Thyroid gland (tissue), 4 donors: ENCODE data around the gene RAC2. TPM values are rescaled to one million over a fixed set of nuclear protein-coding genes. Genes with fewer than 3 reads are reported as not detected.

Experiments
- DNase-seq, 2 donors: peaks; one replicate each; pipeline ENCODE4 v3.0.0-alpha.2; 2019
- H3K27ac ChIP-seq, 3 donors: fragments of 200-600 bp; sonication (generic); 1 replicate in 2 of 3; 2 replicates in 1 of 3; pipeline ENCODE4 v1.5.1; 2016 to 2019; ENCODE audit warnings: mild to moderate bottlenecking in 1 of 3, moderate library complexity in 1 of 3
- H3K27me3 ChIP-seq: fragments of 200-600 bp; sonication (generic); one replicate; pipeline ENCODE4 v1.5.1; 2019
- H3K36me3 ChIP-seq, 2 donors: fragments of 200-600 bp; sonication (generic); one replicate each; pipeline ENCODE4 v1.5.1; 2016 to 2019
- H3K4me1 ChIP-seq, 2 donors: fragments of 200-600 bp; sonication (generic); one replicate each; pipeline ENCODE4 v1.5.1; 2017 to 2019
- H3K4me3 ChIP-seq, 3 donors: fragments of 200-600 bp; sonication (generic); replicated peaks in 1 of 3; 1 replicate in 2 of 3; 2 replicates in 1 of 3; pipeline ENCODE4 v1.5.1; 2016; ENCODE audit warnings: mild to moderate bottlenecking in 1 of 3
- H3K9me3 ChIP-seq: fragments of 200-600 bp; sonication (generic); one replicate; pipeline ENCODE4 v1.5.1; 2017
- CTCF ChIP-seq, 6 experiments: fragments of 200-600 bp in 3 of 6; fragments of 450-650 bp in 3 of 6; sonication (generic) in 3 of 6; IDR thresholded peaks; one replicate each; pipeline ENCODE4 v1.5.1; 2016 to 2019; ENCODE audit warnings: antibody characterized with exemption in 6 of 6, mild to moderate bottlenecking in 2 of 6, inconsistent platforms in 1 of 6, moderate library complexity in 1 of 6
- POLR2A ChIP-seq, 2 donors: fragments of 450-650 bp; IDR thresholded peaks; one replicate each; pipeline ENCODE4 v1.6.1; 2017; ENCODE audit warnings: antibody characterized with exemption in 2 of 2, mild to moderate bottlenecking in 2 of 2, moderate library complexity in 1 of 2
- WGBS, 2 donors: methylation state at CpG; one replicate each; pipeline ENCODE4 v1.1.5; 2017; 5-methylcytosine and 5-hydroxymethylcytosine counted together
- intact Hi-C: fragments of 100-400 bp; cut with DNase I; formaldehyde crosslinking; loops from one replicate; pipeline ENCODE4 v1.15.1; 2023
- total RNA-seq, 4 donors: library from RNA; depleted of rRNA; stranded (reverse); fragments of >200 nt; gene quantifications; one replicate each; pipeline ENCODE4 v1.2.3, GENCODE V29; 2016

RAC2 gene
- total RNA-seq, 4 donors from 2014 or later, result 3.6 to 6.0 (median 4.6) TPM

- Histone ChIP-seq H3K36me3 (no peaks in the 10 kb centered on the region), H3K4me3 (no peak overlapping the region), H3K4me1 (peaks cover 22 to 40% of the 10 kb centered on the region in 2 donors), H3K9me3 (no peaks in the 10 kb centered on the region), H3K27ac (no peak overlapping the region), H3K27me3 (no peaks in the 10 kb centered on the region)
- 78 to 81% methylated on average over 2 of the region's 2 CpGs for WGBS, 2 donors
- TF ChIP-seq POLR2A (IDR thresholded peaks at IDR 0.05), result no peak
- TF ChIP-seq CTCF (IDR thresholded peaks at IDR 0.05), result no peak
- DNase-seq, result no peak
- intact Hi-C loops, result no loop called here
Observed at GRCh38 chr22:37192204-37192603, 51.9 kb downstream of the RAC2 start.

GRCh38 chr22:37190262-37190780 is 53.7 kb downstream of the RAC2 start:
- Histone ChIP-seq H3K27me3 (no peaks in the 10 kb centered on the region), H3K9me3 (no peaks in the 10 kb centered on the region), H3K27ac (no peak overlapping the region), H3K36me3 (no peaks in the 10 kb centered on the region), H3K4me3 (no peak overlapping the region), H3K4me1 (peaks cover 14 to 34% of the 10 kb centered on the region in 2 donors)
- intact Hi-C loops, result no loop called here
- no peak for DNase-seq
- WGBS, 2 donors, result 48 to 80% methylated on average over 4 of the region's 4 CpGs
- no peak for TF ChIP-seq POLR2A (IDR thresholded peaks at IDR 0.05)

- TF ChIP-seq CTCF (IDR thresholded peaks at IDR 0.05), result no peak
- Histone ChIP-seq H3K4me3 (no peak overlapping the region), H3K9me3 (no peaks in the 10 kb centered on the region), H3K4me1 (peaks cover 14 to 34% of the 10 kb centered on the region in 2 donors), H3K27me3 (no peaks in the 10 kb centered on the region), H3K27ac (peak overlapping the region in 2 of 3 donors; percentile 70 to 88), H3K36me3 (no peaks in the 10 kb centered on the region)
- intact Hi-C loops, result no loop called here
- WGBS, 2 donors, result 72 to 75% methylated on average over 2 of the region's 2 CpGs
- DNase-seq, result no peak
Observed at GRCh38 chr22:37188901-37189466, 55.1 kb downstream of the RAC2 start.

GRCh38 chr22:37187891-37188761 is 55.9 kb downstream of the RAC2 start, which contains the start of gene C1QTNF6:
C1QTNF6 (minus strand) TSS chr22:37188247; CDS start chr22:37188213, 34 bp downstream.
- H3K9me3 ChIP-seq, result no peaks in the 10 kb centered on the region
- TF ChIP-seq POLR2A (IDR thresholded peaks at IDR 0.05) (no peak), CTCF (IDR thresholded peaks at IDR 0.05) (no peak)
- H3K4me1 ChIP-seq, result peaks cover 14 to 34% of the 10 kb centered on the region in 2 donors
- peak within 1 kb of the TSS; percentile 70 to 92 (median 88) for H3K27ac ChIP-seq
- WGBS, 2 donors, result 9 to 11% methylated on average over 14 of the region's 17 CpGs
- peak within 1 kb of the TSS in 1 of 3 donors; percentile 8 for H3K4me3 ChIP-seq
- H3K27me3 ChIP-seq, result no peaks in the 10 kb centered on the region
- no peaks in the 10 kb centered on the region for H3K36me3 ChIP-seq
- intact Hi-C loops, result no loop called here
- DNase-seq, result peak; percentile 58 to 71

- Histone ChIP-seq H3K4me1 (peaks cover 14 to 34% of the 10 kb centered on the region in 2 donors), H3K9me3 (no peaks in the 10 kb centered on the region)
- intact Hi-C loops, result no loop called here
Observed at GRCh38 chr22:37187552-37187890, 56.5 kb downstream of the RAC2 start.

More at GRCh38 chr22:37187552-37187890, 56.5 kb downstream of the RAC2 start:
- Histone ChIP-seq H3K36me3 (no peaks in the 10 kb centered on the region), H3K4me3 (peak overlapping the region in 1 of 3 donors; percentile 8), H3K27me3 (no peaks in the 10 kb centered on the region), H3K27ac (peak overlapping the region; percentile 70 to 92 (median 88))
- no peak for TF ChIP-seq POLR2A (IDR thresholded peaks at IDR 0.05)
- no peak for TF ChIP-seq CTCF (IDR thresholded peaks at IDR 0.05)
- DNase-seq, result no peak
- 10 to 11% methylated on average over 5 of the region's 5 CpGs for WGBS, 2 donors
